ENCODE data around the gene FAF1. TPM values are rescaled to one million over a fixed set of nuclear protein-coding genes. Genes with fewer than 3 reads are reported as not detected.
"Not testable (repeated sequence)": the region's sequence is repeated elsewhere in the genome, so short reads cannot be mapped to it uniquely, and the experiment has no call there.

The FAF1 gene
- total and polyA plus RNA-seq, 2 donors (not counting 3 experiments of a cell fraction or from before 2014, with no cell fraction given) = 9.0 to 57.6 TPM

DNA sequence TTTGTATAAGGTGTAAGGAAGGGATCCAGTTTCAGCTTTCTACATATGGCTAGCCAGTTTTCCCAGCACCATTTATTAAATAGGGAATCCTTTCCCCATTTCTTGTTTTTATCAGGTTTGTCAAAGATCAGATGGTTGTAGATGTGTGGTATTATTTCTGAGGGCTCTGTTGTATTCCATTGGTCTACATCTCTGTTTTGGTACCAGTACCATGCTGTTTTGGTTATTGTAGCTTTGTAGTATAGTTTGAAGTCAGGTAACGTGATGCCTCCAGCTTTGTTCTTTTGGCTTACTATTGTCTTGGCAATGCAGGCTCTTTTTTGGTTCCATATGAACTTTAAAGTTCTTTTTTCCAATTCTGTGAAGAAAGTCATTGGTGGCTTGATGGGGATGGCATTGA, 54.0 kb downstream of the FAF1 start:
- CTCF ChIA-PET; H3K9ac ChIP-seq (replicated peaks; ENCODE audit: extremely low read depth, insufficient read depth, low read length); FAIRE-seq; H3K79me2 ChIP-seq (ENCODE audit: control insufficient read depth, insufficient read depth, low read length); H4K20me1 ChIP-seq (replicated peaks; ENCODE audit: control insufficient read depth, extremely low read depth, insufficient read depth, low read length); H3K4me1 ChIP-seq (ENCODE audit: control insufficient read depth, extremely low read depth, insufficient read depth, low read length); intact Hi-C loops (cut with micrococcal nuclease); dilution Hi-C loops (cut with MboI; ENCODE audit: extremely low pct_ligation_motif_present, low sequenced_read_pairs); H3K9me1 ChIP-seq (replicated peaks; ENCODE audit: control insufficient read depth, extremely low read depth, insufficient read depth, low read length); BruUV-seq (replicated peaks); H3K4me3 ChIP-seq (replicated peaks in 1 of 3; ENCODE audit: insufficient read depth in 1 of 3, low read depth in 1 of 3, low read length in 3 of 3); H3K9me3 ChIP-seq (replicated peaks; ENCODE audit: control insufficient read depth, insufficient read depth, low read length); H3K36me3 ChIP-seq (ENCODE audit: control insufficient read depth in 2 of 2, extremely low read depth in 1 of 2, insufficient read depth in 2 of 2, low read length in 2 of 2); H3K27ac ChIP-seq (ENCODE audit: insufficient read depth, low read depth, low read length); DNase-seq (ENCODE audit: low read depth, low spot score); H2AFZ ChIP-seq (ENCODE audit: low read depth, low read length); H3K27me3 ChIP-seq (ENCODE audit: control insufficient read depth in 2 of 2, insufficient read depth in 2 of 2, low read length in 2 of 2); POLR2A ChIA-PET; H3K4me2 ChIP-seq (ENCODE audit: insufficient read depth, low read length): not testable (repeated sequence)

DNA sequence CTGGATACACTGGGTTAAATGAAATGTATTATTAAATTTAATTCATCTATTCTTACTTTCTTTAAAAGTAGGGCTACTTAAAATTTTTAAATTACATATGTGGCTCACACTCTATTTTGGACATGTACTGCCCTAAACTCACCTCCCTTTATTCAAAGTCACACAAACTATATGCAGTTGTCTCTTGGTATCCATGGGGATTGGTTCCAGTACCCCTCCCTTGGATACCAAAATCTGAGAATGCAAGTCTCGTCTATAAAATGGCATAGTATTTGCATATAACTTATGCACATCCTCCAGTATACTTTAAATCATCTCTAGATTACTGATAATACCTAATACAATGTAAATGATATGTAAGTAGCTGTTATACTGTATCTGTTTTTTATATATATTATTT, 57.6 kb downstream of the FAF1 start:
- no peak for FAIRE-seq
- H3K9ac ChIP-seq (replicated peaks; ENCODE audit: extremely low read depth, insufficient read depth, low read length) = no peak overlapping the region
- dilution Hi-C loops (cut with MboI; ENCODE audit: extremely low pct_ligation_motif_present, low sequenced_read_pairs) (no loop called here), intact Hi-C loops (cut with micrococcal nuclease) (no loop called here)
- POLR2A ChIA-PET = no interaction called here
- H3K9me1 ChIP-seq (replicated peaks; ENCODE audit: control insufficient read depth, extremely low read depth, insufficient read depth, low read length) = no peaks in the 10 kb centered on the region
- peaks cover 10% of the 10 kb centered on the region for H3K79me2 ChIP-seq (ENCODE audit: control insufficient read depth, insufficient read depth, low read length)
- H4K20me1 ChIP-seq (replicated peaks; ENCODE audit: control insufficient read depth, extremely low read depth, insufficient read depth, low read length) = peaks cover 2% of the 10 kb centered on the region
- no peak overlapping the region for H3K4me2 ChIP-seq (ENCODE audit: insufficient read depth, low read length)
- H3K9me3 ChIP-seq (replicated peaks; ENCODE audit: control insufficient read depth, insufficient read depth, low read length) = no peaks in the 10 kb centered on the region
- no peaks in the 10 kb centered on the region for H3K27me3 ChIP-seq (ENCODE audit: control insufficient read depth in 2 of 2, insufficient read depth in 2 of 2, low read length in 2 of 2)
- no peak overlapping the region for H3K4me3 ChIP-seq (replicated peaks in 1 of 3; ENCODE audit: insufficient read depth in 1 of 3, low read depth in 1 of 3, low read length in 3 of 3)
- no peak overlapping the region for H3K27ac ChIP-seq (ENCODE audit: insufficient read depth, low read depth, low read length)
- CTCF ChIA-PET = interaction anchor here (1.5 kb wide), 1 partner anchor 14 kb away, joined by 4 read pairs; no protein-coding TSS in a partner anchor
- BruUV-seq (replicated peaks) = no TSS peak
- no peaks in the 10 kb centered on the region for H3K4me1 ChIP-seq (ENCODE audit: control insufficient read depth, extremely low read depth, insufficient read depth, low read length)
- no peaks in the 10 kb centered on the region for H3K36me3 ChIP-seq (ENCODE audit: control insufficient read depth in 2 of 2, extremely low read depth in 1 of 2, insufficient read depth in 2 of 2, low read length in 2 of 2)
- DNase-seq (ENCODE audit: low read depth, low spot score) = no peak
- TF ChIP-seq, protein P1, sequence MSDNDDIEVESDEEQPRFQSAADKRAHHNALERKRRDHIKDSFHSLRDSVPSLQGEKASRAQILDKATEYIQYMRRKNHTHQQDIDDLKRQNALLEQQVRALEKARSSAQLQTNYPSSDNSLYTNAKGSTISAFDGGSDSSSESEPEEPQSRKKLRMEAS (IDR thresholded peaks at IDR 0.05; ENCODE audit: insufficient read depth, insufficient read length) = no peak
- H2AFZ ChIP-seq (ENCODE audit: low read depth, low read length) = no peak overlapping the region
